ENCODE results near the gene TUBA4B.

Gene TUBA4B

GRCh38 chr2:219214141-219214540, 38.9 kb upstream of the TUBA4B start:
- Mint-ChIP-seq H3K4me1 (ENCODE audit: low read depth) (peaks cover 34% of the 10 kb centered on the region), H3K4me3 (no peak overlapping the region), H3K36me3 (peaks cover 4% of the 10 kb centered on the region), H3K27ac (no peak overlapping the region), H3K9me3 (ENCODE audit: low read depth) (no peaks in the 10 kb centered on the region), H3K27me3 (no peaks in the 10 kb centered on the region)

DNA sequence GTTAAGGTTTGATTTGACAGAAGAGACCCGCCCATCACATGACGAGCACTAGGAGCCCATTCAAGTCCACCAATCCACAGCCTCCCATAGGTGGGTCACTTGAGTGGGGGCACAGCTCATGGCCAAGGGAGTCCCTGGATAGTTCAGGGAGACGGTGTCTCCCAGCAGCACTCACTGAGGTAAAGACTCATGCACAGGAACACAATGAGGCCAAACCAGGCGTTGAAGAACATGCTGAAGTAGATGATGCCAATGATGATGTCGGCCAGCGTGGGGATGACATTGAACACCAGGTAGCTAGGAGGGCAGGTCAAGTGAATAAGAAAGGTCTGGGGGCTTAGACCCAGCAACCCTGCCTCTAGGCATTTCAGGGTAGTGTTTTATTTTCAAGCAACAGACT, 38.3 kb upstream of the TUBA4B start:
- Mint-ChIP-seq H3K9me3 (ENCODE audit: low read depth) (no peaks in the 10 kb centered on the region), H3K4me3 (no peak overlapping the region), H3K27ac (no peak overlapping the region), H3K4me1 (ENCODE audit: low read depth) (peaks cover 34% of the 10 kb centered on the region), H3K36me3 (peaks cover 2% of the 10 kb centered on the region), H3K27me3 (no peaks in the 10 kb centered on the region)

- Mint-ChIP-seq H3K27me3 (no peaks in the 10 kb centered on the region), H3K4me3 (no peak overlapping the region), H3K27ac (no peak overlapping the region), H3K36me3 (peaks cover 2% of the 10 kb centered on the region), H3K4me1 (ENCODE audit: low read depth) (peaks cover 25% of the 10 kb centered on the region), H3K9me3 (ENCODE audit: low read depth) (no peaks in the 10 kb centered on the region)
Observed at GRCh38 chr2:219215871-219216534, 37.0 kb upstream of the TUBA4B start.

- Mint-ChIP-seq H3K9me3 (ENCODE audit: low read depth) (no peaks in the 10 kb centered on the region), H3K27ac (no peak overlapping the region), H3K36me3 (peaks cover 5% of the 10 kb centered on the region), H3K27me3 (no peaks in the 10 kb centered on the region), H3K4me3 (peak overlapping the region; percentile 72), H3K4me1 (ENCODE audit: low read depth) (peaks cover 20% of the 10 kb centered on the region)
Observed at GRCh38 chr2:219216535-219216915, 36.5 kb upstream of the TUBA4B start.

- peak overlapping the region; percentile 88 for H3K4me3 Mint-ChIP-seq
- peaks cover 20% of the 10 kb centered on the region for H3K4me1 Mint-ChIP-seq (ENCODE audit: low read depth)
- H3K27me3 Mint-ChIP-seq: no peaks in the 10 kb centered on the region
- no peaks in the 10 kb centered on the region for H3K9me3 Mint-ChIP-seq (ENCODE audit: low read depth)
- H3K27ac Mint-ChIP-seq: peak overlapping the region; percentile 81
- H3K36me3 Mint-ChIP-seq: peaks cover 7% of the 10 kb centered on the region
Observed at GRCh38 chr2:219218217-219218731, 34.8 kb upstream of the TUBA4B start.

GRCh38 chr2:219218732-219219701, 34.0 kb upstream of the TUBA4B start, which contains the start of gene ABCB6:
Gene ABCB6, minus strand, starts transcription at chr2:219218958. Its CDS starts 285 bp downstream, at chr2:219218673.
- Mint-ChIP-seq H3K27ac (peak within 1 kb of the TSS; percentile 81), H3K36me3 (peaks cover 7% of the 10 kb centered on the region), H3K9me3 (ENCODE audit: low read depth) (no peaks in the 10 kb centered on the region), H3K4me3 (peak within 1 kb of the TSS; percentile 88), H3K27me3 (no peaks in the 10 kb centered on the region), H3K4me1 (ENCODE audit: low read depth) (peaks cover 20% of the 10 kb centered on the region)

GRCh38 chr2:219219784-219220532, 33.1 kb upstream of the TUBA4B start:
- Mint-ChIP-seq H3K4me3 (peak overlapping the region; percentile 7), H3K36me3 (peaks cover 6% of the 10 kb centered on the region), H3K27ac (no peak overlapping the region), H3K9me3 (ENCODE audit: low read depth) (no peaks in the 10 kb centered on the region), H3K27me3 (no peaks in the 10 kb centered on the region), H3K4me1 (ENCODE audit: low read depth) (peaks cover 20% of the 10 kb centered on the region)

DNA sequence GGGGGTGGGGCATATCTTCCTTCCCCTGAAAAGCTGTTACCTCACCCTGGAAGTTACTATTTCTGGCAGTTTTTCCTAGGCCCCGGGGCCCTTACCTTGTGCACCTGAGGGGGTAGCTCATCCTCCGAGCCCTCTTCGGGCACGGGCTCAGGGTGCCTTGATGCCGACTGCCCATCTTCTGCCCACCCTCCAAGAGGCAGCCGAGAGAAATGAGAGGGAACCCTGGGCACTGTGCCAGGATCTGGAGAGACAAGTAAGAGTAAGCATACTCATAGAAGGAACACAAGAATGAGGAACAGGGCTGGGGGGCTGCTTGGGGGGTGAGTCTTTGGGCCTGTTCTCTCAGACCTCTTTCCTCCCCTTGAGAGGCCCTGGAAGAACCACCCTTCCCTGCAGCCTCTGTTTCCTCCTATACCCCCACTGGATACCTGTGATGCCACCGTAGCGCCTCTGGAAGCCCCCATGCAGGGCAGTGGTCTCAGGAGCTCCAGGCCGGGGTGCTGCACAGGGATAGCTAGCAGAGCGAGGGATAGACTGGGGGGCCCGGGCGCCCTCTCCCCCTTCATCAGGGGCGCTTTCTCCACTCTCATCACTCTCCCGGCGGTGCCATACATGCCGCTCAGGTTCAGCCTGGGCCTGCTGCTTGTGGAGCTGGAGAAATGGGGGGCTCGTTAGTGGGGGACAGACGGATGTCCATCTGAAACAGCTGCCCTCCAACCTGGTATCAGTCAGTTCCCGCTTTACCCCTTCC, 32.2 kb upstream of the TUBA4B start:
- no peak overlapping the region for H3K4me3 Mint-ChIP-seq
- peaks cover 6% of the 10 kb centered on the region for H3K36me3 Mint-ChIP-seq
- no peaks in the 10 kb centered on the region for H3K9me3 Mint-ChIP-seq (ENCODE audit: low read depth)
- H3K27ac Mint-ChIP-seq: no peak overlapping the region
- no peaks in the 10 kb centered on the region for H3K27me3 Mint-ChIP-seq
- peaks cover 20% of the 10 kb centered on the region for H3K4me1 Mint-ChIP-seq (ENCODE audit: low read depth)

GRCh38 chr2:219221957-219222518, 31.0 kb upstream of the TUBA4B start:
- Mint-ChIP-seq H3K27ac (no peak overlapping the region), H3K4me1 (ENCODE audit: low read depth) (peaks cover 23% of the 10 kb centered on the region), H3K9me3 (ENCODE audit: low read depth) (no peaks in the 10 kb centered on the region), H3K36me3 (peaks cover 11% of the 10 kb centered on the region), H3K4me3 (no peak overlapping the region), H3K27me3 (no peaks in the 10 kb centered on the region)

GRCh38 chr2:219223831-219224610, 29.0 kb upstream of the TUBA4B start:
- Mint-ChIP-seq H3K27me3 (no peaks in the 10 kb centered on the region), H3K4me3 (no peak overlapping the region), H3K36me3 (peaks cover 11% of the 10 kb centered on the region), H3K4me1 (ENCODE audit: low read depth) (peaks cover 30% of the 10 kb centered on the region), H3K9me3 (ENCODE audit: low read depth) (no peaks in the 10 kb centered on the region), H3K27ac (no peak overlapping the region)

GRCh38 chr2:219225350-219225749, 27.7 kb upstream of the TUBA4B start:
- Mint-ChIP-seq H3K9me3 (ENCODE audit: low read depth) (no peaks in the 10 kb centered on the region), H3K4me3 (no peak overlapping the region), H3K27ac (no peak overlapping the region), H3K27me3 (no peaks in the 10 kb centered on the region), H3K4me1 (ENCODE audit: low read depth) (peaks cover 26% of the 10 kb centered on the region), H3K36me3 (peaks cover 11% of the 10 kb centered on the region)

DNA sequence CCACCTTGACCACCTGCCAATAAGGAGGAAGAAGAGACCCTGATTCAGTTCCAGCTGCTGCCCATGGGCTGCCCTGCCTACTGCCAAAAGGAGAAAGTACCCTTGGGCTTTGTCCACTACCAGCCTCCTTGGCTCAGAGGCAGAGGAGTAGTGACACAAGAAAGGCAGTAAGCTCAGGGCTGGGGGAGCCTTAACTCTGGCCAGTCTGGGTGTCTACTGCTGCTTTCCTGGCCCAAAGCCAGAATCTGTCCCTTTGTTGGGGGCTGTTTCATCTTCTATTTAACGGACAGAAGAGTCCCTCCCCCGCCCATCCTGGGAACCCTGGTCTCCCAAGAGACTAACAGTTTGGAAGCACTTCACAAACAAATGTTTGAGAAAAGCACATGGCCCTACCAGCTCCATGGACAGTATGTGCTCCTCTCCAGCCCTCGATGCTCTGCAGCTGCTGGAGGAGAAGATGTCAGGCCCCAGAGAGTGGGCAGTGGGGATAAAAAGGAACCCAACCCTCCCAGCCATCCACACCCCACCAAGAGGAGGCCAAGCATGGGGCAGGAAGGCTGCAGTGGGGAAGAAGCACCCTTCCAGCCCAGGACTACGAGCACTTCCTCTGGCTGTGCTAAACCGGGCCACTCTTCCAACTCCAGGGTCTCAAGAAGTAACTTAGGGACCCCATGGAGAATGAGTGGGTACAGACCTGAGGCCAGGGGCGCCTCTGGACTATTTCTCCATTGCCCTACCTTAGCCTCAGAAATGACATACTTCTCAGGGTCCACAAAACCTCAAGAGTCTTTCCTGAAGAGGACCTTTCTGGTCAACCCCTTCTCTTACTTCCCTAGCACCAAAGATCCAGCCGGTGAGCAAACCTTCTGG, 24.8 kb upstream of the TUBA4B start:
- peaks cover 50% of the 10 kb centered on the region for H3K4me1 Mint-ChIP-seq (ENCODE audit: low read depth)

More for the DNA sequence above, 24.8 kb upstream of the TUBA4B start:
- peak overlapping the region; percentile 85 for H3K4me3 Mint-ChIP-seq
- H3K36me3 Mint-ChIP-seq: peaks cover 6% of the 10 kb centered on the region
- H3K9me3 Mint-ChIP-seq (ENCODE audit: low read depth): no peaks in the 10 kb centered on the region
- H3K27me3 Mint-ChIP-seq: no peaks in the 10 kb centered on the region
- H3K27ac Mint-ChIP-seq: peak overlapping the region; percentile 50

Measured in activated naive CD8-positive, alpha-beta T cell (primary cell).